DOHH2 (cell line): ENCODE measurements around the gene TMEM106C.
"Not testable (repeated sequence)": the region's sequence is repeated elsewhere in the genome, so short reads cannot be mapped to it uniquely, and the experiment has no call there.

Source experiments
- H3F3A ChIP-seq: fragments of 200-600 bp; sonication (generic), shearing (Covaris generic); 2 replicates; pipeline ENCODE4 v1.6.0; 2016; ENCODE audit warnings: antibody characterized with exemption, mild to moderate bottlenecking; ENCODE audit not compliant: control insufficient read depth, insufficient read depth
- H3K27ac ChIP-seq: fragments of 200-600 bp; sonication (generic); 2 replicates; pipeline ENCODE4 v1.5.1; 2014; ENCODE audit warnings: low read depth, mild to moderate bottlenecking, low read length, moderate library complexity
- H3K27me3 ChIP-seq: fragments of 200-600 bp; sonication (generic); 2 replicates; pipeline ENCODE4 v1.6.1; 2014; ENCODE audit warnings: mild to moderate bottlenecking, low read length, mixed read lengths; ENCODE audit not compliant: control insufficient read depth
- H3K36me3 ChIP-seq: fragments of 200-600 bp; sonication (generic); 2 replicates; pipeline ENCODE4 v1.6.1; 2014; ENCODE audit warnings: mild to moderate bottlenecking, low read length, moderate library complexity, mixed read lengths; ENCODE audit not compliant: control insufficient read depth
- H3K4me1 ChIP-seq: fragments of 200-600 bp; sonication (generic); 2 replicates; pipeline ENCODE4 v1.6.1; 2014; ENCODE audit warnings: mild to moderate bottlenecking, low read length, mixed read lengths; ENCODE audit not compliant: control insufficient read depth
- H3K4me2 ChIP-seq: fragments of 200-600 bp; sonication (generic); 2 replicates; pipeline ENCODE4 v1.6.0; 2014; ENCODE audit warnings: mild to moderate bottlenecking, low read length, moderate library complexity
- H3K4me3 ChIP-seq: fragments of 200-600 bp; sonication (generic); 2 replicates; pipeline ENCODE4 v1.5.1; 2014; ENCODE audit warnings: mild to moderate bottlenecking, low read length, mixed read lengths
- H3K79me2 ChIP-seq: fragments of 200-600 bp; sonication (generic); 2 replicates; pipeline ENCODE4 v1.6.1; 2014; ENCODE audit warnings: mild to moderate bottlenecking, low read length, mixed read lengths; ENCODE audit not compliant: control insufficient read depth
- H3K9me2 ChIP-seq: fragments of 200-600 bp; sonication (generic); replicated peaks from 2 replicates; pipeline ENCODE4 v1.6.1; 2014; ENCODE audit warnings: mild to moderate bottlenecking, low read length, mixed read lengths; ENCODE audit not compliant: control insufficient read depth
- H3K9me3 ChIP-seq: fragments of 200-600 bp; sonication (generic); 2 replicates; pipeline ENCODE4 v1.6.1; 2014; ENCODE audit warnings: antibody characterized with exemption, low read length, mixed read lengths; ENCODE audit not compliant: control insufficient read depth, insufficient read depth
- H4K20me1 ChIP-seq: fragments of 200-600 bp; sonication (generic); 2 replicates; pipeline ENCODE4 v1.6.0; 2014; ENCODE audit warnings: low read depth, mild to moderate bottlenecking, antibody characterized with exemption, low read length, moderate library complexity; ENCODE audit not compliant: control insufficient read depth, insufficient read depth
- EZH2phosphoT487 ChIP-seq: fragments of 200-600 bp; sonication (generic); IDR thresholded peaks from 2 replicates; pipeline ENCODE4 v1.6.1; 2017; ENCODE audit warnings: borderline replicate concordance, mild to moderate bottlenecking, antibody characterized with exemption, low read length, moderate library complexity, mixed read lengths
- TF ChIP-seq, protein P1 (sequence below): fragments of 200-600 bp; sonication (generic); IDR thresholded peaks from one replicate; pipeline ENCODE4 v1.5.1; 2014; ENCODE audit warnings: antibody characterized with exemption, mild to moderate bottlenecking, low read depth, low read length; ENCODE audit not compliant: poor library complexity, severe bottlenecking

TMEM106C gene

DNA sequence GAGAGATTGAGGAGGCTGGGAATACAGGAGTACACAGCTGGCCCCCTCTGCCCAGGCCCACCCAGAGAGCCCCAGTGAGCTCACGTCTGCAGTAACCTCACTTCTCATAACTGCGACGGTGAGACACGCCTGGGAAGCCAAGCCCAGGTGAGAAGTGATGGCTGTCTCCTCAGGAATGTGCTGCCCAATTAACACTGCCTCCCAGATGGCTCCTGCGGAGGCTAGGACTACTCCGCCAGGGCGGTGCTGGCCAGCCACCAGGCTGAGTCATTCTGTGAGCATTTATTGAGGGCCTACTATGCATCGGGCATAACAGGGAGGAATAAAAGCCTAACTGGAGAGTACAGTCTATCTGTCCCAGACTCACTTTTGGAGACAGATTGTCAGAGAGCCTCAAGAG is 9.3 kb upstream of the TMEM106C start:
- H3K4me1 ChIP-seq: no peaks in the 10 kb centered on the region
- no peak overlapping the region for H3K4me2 ChIP-seq
- no peak overlapping the region for H3K4me3 ChIP-seq
- no peak overlapping the region for H3K27ac ChIP-seq
- TF ChIP-seq EZH2phosphoT487: no peak
- TF ChIP-seq, protein P1, sequence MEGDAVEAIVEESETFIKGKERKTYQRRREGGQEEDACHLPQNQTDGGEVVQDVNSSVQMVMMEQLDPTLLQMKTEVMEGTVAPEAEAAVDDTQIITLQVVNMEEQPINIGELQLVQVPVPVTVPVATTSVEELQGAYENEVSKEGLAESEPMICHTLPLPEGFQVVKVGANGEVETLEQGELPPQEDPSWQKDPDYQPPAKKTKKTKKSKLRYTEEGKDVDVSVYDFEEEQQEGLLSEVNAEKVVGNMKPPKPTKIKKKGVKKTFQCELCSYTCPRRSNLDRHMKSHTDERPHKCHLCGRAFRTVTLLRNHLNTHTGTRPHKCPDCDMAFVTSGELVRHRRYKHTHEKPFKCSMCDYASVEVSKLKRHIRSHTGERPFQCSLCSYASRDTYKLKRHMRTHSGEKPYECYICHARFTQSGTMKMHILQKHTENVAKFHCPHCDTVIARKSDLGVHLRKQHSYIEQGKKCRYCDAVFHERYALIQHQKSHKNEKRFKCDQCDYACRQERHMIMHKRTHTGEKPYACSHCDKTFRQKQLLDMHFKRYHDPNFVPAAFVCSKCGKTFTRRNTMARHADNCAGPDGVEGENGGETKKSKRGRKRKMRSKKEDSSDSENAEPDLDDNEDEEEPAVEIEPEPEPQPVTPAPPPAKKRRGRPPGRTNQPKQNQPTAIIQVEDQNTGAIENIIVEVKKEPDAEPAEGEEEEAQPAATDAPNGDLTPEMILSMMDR: no peak
- H3K9me3 ChIP-seq: peaks cover 15% of the 10 kb centered on the region
- no peaks in the 10 kb centered on the region for H3K36me3 ChIP-seq
- H3F3A ChIP-seq: no peaks in the 10 kb centered on the region
- H3K79me2 ChIP-seq: no peaks in the 10 kb centered on the region
- peaks cover 5% of the 10 kb centered on the region; the same call in 1 of the 2 replicates for H3K27me3 ChIP-seq
- H3K9me2 ChIP-seq: no peaks in the 10 kb centered on the region
- H4K20me1 ChIP-seq: no peaks in the 10 kb centered on the region

- H3K27ac ChIP-seq: no peak overlapping the region
- no peak overlapping the region for H3K4me3 ChIP-seq
- H4K20me1 ChIP-seq: no peaks in the 10 kb centered on the region
- no peaks in the 10 kb centered on the region for H3K79me2 ChIP-seq
- TF ChIP-seq, protein P1: no peak
- TF ChIP-seq EZH2phosphoT487: no peak
- no peaks in the 10 kb centered on the region for H3F3A ChIP-seq
- no peaks in the 10 kb centered on the region for H3K9me2 ChIP-seq
- H3K4me2 ChIP-seq: no peak overlapping the region
- H3K4me1 ChIP-seq: no peaks in the 10 kb centered on the region
- peaks cover 5% of the 10 kb centered on the region; the same call in 1 of the 2 replicates for H3K27me3 ChIP-seq
- H3K36me3 ChIP-seq: no peaks in the 10 kb centered on the region
- peaks cover 15% of the 10 kb centered on the region for H3K9me3 ChIP-seq
Measured at GRCh38 chr12:47954467-47955045, 8.8 kb upstream of the TMEM106C start.

DNA sequence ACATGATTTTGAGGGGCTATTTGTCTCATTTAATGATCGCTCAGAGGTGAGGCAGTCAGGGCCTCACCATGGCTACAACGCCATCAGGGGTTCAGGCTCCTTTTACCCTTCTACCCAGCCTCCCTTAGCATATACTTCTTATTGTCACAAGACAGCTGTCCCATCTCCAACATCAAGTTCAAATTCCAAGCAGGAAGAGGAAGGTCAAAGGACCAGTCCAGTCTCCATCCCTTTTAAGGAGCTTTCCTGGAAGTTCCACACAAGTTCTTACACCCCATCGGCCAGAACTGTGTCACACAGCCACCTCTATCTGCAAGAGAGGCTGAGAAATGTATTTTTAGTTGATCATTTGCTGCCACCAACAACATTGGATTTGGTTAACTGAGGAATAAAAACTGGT is 8.3 kb upstream of the TMEM106C start:
- H3K27me3 ChIP-seq: peaks cover 8% of the 10 kb centered on the region; the same call in 1 of the 2 replicates
- no peaks in the 10 kb centered on the region for H3K9me2 ChIP-seq
- no peak overlapping the region for H3K4me3 ChIP-seq
- no peak for TF ChIP-seq EZH2phosphoT487
- TF ChIP-seq, protein P1: no peak
- H3K9me3 ChIP-seq: peaks cover 15% of the 10 kb centered on the region
- H3K36me3 ChIP-seq: no peaks in the 10 kb centered on the region
- H3K79me2 ChIP-seq: no peaks in the 10 kb centered on the region
- no peaks in the 10 kb centered on the region for H4K20me1 ChIP-seq
- no peak overlapping the region for H3K4me2 ChIP-seq
- no peaks in the 10 kb centered on the region for H3K4me1 ChIP-seq
- H3F3A ChIP-seq: no peaks in the 10 kb centered on the region
- H3K27ac ChIP-seq: no peak overlapping the region

- not testable (repeated sequence) for H3K27me3 ChIP-seq, H4K20me1 ChIP-seq, H3K36me3 ChIP-seq, H3K9me2 ChIP-seq, H3K4me2 ChIP-seq, H3K4me1 ChIP-seq, H3K4me3 ChIP-seq, H3K27ac ChIP-seq, H3F3A ChIP-seq, H3K79me2 ChIP-seq
- H3K9me3 ChIP-seq: peaks cover 15% of the 10 kb centered on the region
Measured at GRCh38 chr12:47957671-47958070, 5.7 kb upstream of the TMEM106C start.
